ENCODE measurements around the gene FOXN3. TPM values are rescaled to one million over a fixed set of nuclear protein-coding genes. Genes with fewer than 3 reads are reported as not detected.
A peak's percentile ranks its signal among the peaks of the same experiment; 100 is the strongest.

The FOXN3 gene
- total RNA-seq, 4 donors from 2014 or later = 99.6 to 172 (median 103) TPM

- intact Hi-C loops (cut with DNase I; ENCODE audit: low total_unique reads) (no loop called here), in situ Hi-C loops (cut with MboI; ENCODE audit: low sequenced_read_pairs in 4 of 4) (no loop called here)
- ATAC-seq = no peak
- Histone ChIP-seq H3K4me3 (no peak overlapping the region), H3K36me3 (no peaks in the 10 kb centered on the region), H3K4me1 (peaks cover 0 to 3% of the 10 kb centered on the region in 2 donors), H3K27me3 (no peaks in the 10 kb centered on the region), H3K27ac (no peak overlapping the region), H3K9me3 (no peaks in the 10 kb centered on the region)
- TF ChIP-seq CTCF (IDR thresholded peaks at IDR 0.05 in 4 of 5, conservative IDR thresholded peaks at IDR 0.05 in 1 of 5) (no peak), POLR2A (IDR thresholded peaks at IDR 0.05) (no peak)
- DNase-seq = no peak
Observed at GRCh38 chr14:89277203-89277602, 139.8 kb downstream of the FOXN3 start.

GRCh38 chr14:89276424-89276975 lies 140.5 kb downstream of the FOXN3 start:
- H3K4me3 ChIP-seq = no peak overlapping the region
- no peaks in the 10 kb centered on the region for H3K9me3 ChIP-seq
- in situ Hi-C loops (cut with MboI; ENCODE audit: low sequenced_read_pairs in 4 of 4) = no loop called here
- ATAC-seq (no peak), DNase-seq (no peak)
- H3K4me1 ChIP-seq = peaks cover 0 to 3% of the 10 kb centered on the region in 2 donors
- intact Hi-C loops (cut with DNase I; ENCODE audit: low total_unique reads) = no loop called here
- H3K36me3 ChIP-seq = no peaks in the 10 kb centered on the region
- no peaks in the 10 kb centered on the region for H3K27me3 ChIP-seq
- TF ChIP-seq CTCF (IDR thresholded peaks at IDR 0.05 in 4 of 5, conservative IDR thresholded peaks at IDR 0.05 in 1 of 5) = no peak
- H3K27ac ChIP-seq = no peak overlapping the region

- no peak for ATAC-seq
- Histone ChIP-seq H3K27me3 (no peaks in the 10 kb centered on the region), H3K4me3 (no peak overlapping the region), H3K36me3 (no peaks in the 10 kb centered on the region), H3K9me3 (no peaks in the 10 kb centered on the region), H3K27ac (no peak overlapping the region), H3K4me1 (peaks cover 43 to 46% of the 10 kb centered on the region in 2 donors)
- TF ChIP-seq CTCF (IDR thresholded peaks at IDR 0.05 in 4 of 5, conservative IDR thresholded peaks at IDR 0.05 in 1 of 5) (no peak), POLR2A (IDR thresholded peaks at IDR 0.05) (no peak)
- no peak for DNase-seq
- intact Hi-C loops (cut with DNase I; ENCODE audit: low total_unique reads) (no loop called here), in situ Hi-C loops (cut with MboI; ENCODE audit: low sequenced_read_pairs in 4 of 4) (no loop called here)
Observed at GRCh38 chr14:89270439-89271227, 146.4 kb downstream of the FOXN3 start.

- in situ Hi-C loops (cut with MboI; ENCODE audit: low sequenced_read_pairs in 4 of 4) = no loop called here
- Histone ChIP-seq H3K4me3 (no peak overlapping the region), H3K36me3 (no peaks in the 10 kb centered on the region), H3K4me1 (peaks cover 51 to 57% of the 10 kb centered on the region in 2 donors), H3K27ac (no peak overlapping the region), H3K27me3 (no peaks in the 10 kb centered on the region), H3K9me3 (no peaks in the 10 kb centered on the region)
- ATAC-seq = no peak
- DNase-seq = no peak
- TF ChIP-seq POLR2A (IDR thresholded peaks at IDR 0.05) = no peak
- intact Hi-C loops (cut with DNase I; ENCODE audit: low total_unique reads) = no loop called here
Observed at GRCh38 chr14:89269404-89269803, 147.6 kb downstream of the FOXN3 start.

GRCh38 chr14:89268514-89268913 lies 148.5 kb downstream of the FOXN3 start:
- no peaks in the 10 kb centered on the region for H3K9me3 ChIP-seq
- intact Hi-C loops (cut with DNase I; ENCODE audit: low total_unique reads) = no loop called here
- peaks cover 51 to 61% of the 10 kb centered on the region in 2 donors for H3K4me1 ChIP-seq
- no peaks in the 10 kb centered on the region for H3K27me3 ChIP-seq
- DNase-seq = no peak
- H3K4me3 ChIP-seq = no peak overlapping the region
- H3K36me3 ChIP-seq = no peaks in the 10 kb centered on the region
- H3K27ac ChIP-seq = peak overlapping the region in 2 of 4 donors; percentile 15 to 17
- TF ChIP-seq POLR2A (IDR thresholded peaks at IDR 0.05) (no peak), CTCF (IDR thresholded peaks at IDR 0.05 in 4 of 5, conservative IDR thresholded peaks at IDR 0.05 in 1 of 5) (no peak)
- in situ Hi-C loops (cut with MboI; ENCODE audit: low sequenced_read_pairs in 4 of 4) = no loop called here
- ATAC-seq = no peak

Data from gastrocnemius medialis (tissue), 4 donors.